ENCODE results near the gene SELP. TPM values are rescaled to one million over a fixed set of nuclear protein-coding genes. Genes with fewer than 3 reads are reported as not detected.
"Not testable (repeated sequence)": the region's sequence is repeated elsewhere in the genome, so short reads cannot be mapped to it uniquely, and the experiment has no call there.

The SELP gene
- total and polyA plus RNA-seq, 8 donors = 0.58 to 17.9 (median 2.5) TPM

DNA sequence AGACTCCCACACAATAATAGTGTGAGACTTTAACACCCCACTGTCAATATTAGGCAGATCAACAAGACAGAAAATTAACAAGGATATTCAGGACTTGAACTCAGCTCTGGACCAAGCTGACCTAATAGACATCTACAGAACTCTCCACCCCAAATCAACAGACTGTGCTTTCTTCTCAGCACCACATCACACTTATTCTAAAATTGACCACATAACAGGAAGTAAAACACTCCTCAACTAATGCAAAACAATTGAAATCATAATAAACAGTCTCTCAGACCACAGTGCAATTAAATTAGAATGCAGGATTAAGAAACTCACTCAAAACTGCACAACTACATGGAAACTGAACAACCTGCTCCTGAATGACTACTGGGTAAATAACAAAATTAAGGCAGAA is 28.9 kb upstream of the SELP start:
- H3K4me1 ChIP-seq; intact Hi-C loops (cut with DNase I; ENCODE audit: low total_unique reads); H3K36me3 ChIP-seq; H3K9me3 ChIP-seq; H3K27ac ChIP-seq; H3K4me3 ChIP-seq; DNase-seq: not testable (repeated sequence)
- peaks cover 0 to 13% (median 0%) of the 10 kb centered on the region in 3 donors for H3K27me3 ChIP-seq

DNA sequence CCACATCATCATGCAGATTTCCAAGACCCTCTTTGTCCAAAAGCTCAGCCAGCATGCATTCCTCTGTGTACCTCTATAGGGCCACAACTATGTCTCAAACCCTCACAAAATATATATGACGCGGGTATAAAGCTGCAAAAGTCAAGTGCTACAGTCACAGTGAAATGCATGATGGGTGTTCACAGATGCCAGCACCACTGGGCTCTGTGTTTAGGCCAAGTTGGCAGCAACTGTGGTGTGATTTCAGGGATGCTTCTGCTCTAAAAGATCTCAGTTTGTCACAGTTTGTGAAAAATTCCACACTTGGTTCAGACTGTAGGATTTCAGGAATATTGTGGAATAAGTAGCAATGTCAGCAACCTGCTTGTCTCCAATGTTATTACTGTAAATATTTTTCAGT is 23.9 kb upstream of the SELP start:
- Histone ChIP-seq H3K9me3 (no peaks in the 10 kb centered on the region), H3K4me3 (no peak overlapping the region), H3K4me1 (no peaks in the 10 kb centered on the region), H3K27me3 (peaks cover 0 to 13% (median 0%) of the 10 kb centered on the region in 3 donors), H3K36me3 (no peaks in the 10 kb centered on the region), H3K27ac (no peak overlapping the region)
- TF ChIP-seq EP300 (IDR thresholded peaks at IDR 0.05) (no peak), POLR2AphosphoS5 (IDR thresholded peaks at IDR 0.05) (no peak), POLR2A (IDR thresholded peaks at IDR 0.05) (no peak)
- TF ChIP-seq, protein P1, sequence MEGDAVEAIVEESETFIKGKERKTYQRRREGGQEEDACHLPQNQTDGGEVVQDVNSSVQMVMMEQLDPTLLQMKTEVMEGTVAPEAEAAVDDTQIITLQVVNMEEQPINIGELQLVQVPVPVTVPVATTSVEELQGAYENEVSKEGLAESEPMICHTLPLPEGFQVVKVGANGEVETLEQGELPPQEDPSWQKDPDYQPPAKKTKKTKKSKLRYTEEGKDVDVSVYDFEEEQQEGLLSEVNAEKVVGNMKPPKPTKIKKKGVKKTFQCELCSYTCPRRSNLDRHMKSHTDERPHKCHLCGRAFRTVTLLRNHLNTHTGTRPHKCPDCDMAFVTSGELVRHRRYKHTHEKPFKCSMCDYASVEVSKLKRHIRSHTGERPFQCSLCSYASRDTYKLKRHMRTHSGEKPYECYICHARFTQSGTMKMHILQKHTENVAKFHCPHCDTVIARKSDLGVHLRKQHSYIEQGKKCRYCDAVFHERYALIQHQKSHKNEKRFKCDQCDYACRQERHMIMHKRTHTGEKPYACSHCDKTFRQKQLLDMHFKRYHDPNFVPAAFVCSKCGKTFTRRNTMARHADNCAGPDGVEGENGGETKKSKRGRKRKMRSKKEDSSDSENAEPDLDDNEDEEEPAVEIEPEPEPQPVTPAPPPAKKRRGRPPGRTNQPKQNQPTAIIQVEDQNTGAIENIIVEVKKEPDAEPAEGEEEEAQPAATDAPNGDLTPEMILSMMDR (IDR thresholded peaks at IDR 0.05) = no peak
- 91 to 98% (median 96%) methylated on average over 2 of the region's 2 CpGs for WGBS, 5 donors
- intact Hi-C loops (cut with DNase I; ENCODE audit: low total_unique reads) = no loop called here
- DNase-seq = no peak

DNA sequence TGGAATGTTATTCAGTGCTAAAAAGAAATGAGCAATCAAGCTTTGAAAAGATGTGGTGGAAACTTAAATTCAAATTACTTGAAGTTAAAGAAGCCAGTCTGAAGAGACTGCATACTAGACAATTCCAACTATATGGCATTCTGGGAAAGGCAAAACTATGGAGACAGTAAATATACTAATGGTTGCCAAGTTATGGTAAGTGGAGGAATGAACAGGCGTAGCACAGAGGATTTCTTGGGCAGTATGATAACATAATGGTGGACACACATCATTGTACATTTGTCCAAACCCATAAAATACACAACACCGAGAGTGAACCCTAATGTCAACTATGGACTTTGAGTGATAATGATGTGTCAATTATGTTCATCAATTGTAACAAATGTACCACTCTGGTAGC is 21.1 kb upstream of the SELP start:
- TF ChIP-seq EP300 (IDR thresholded peaks at IDR 0.05) = no peak
- TF ChIP-seq, protein P1 (IDR thresholded peaks at IDR 0.05) = no peak
- no peak for TF ChIP-seq POLR2A (IDR thresholded peaks at IDR 0.05)
- no peak for TF ChIP-seq POLR2AphosphoS5 (IDR thresholded peaks at IDR 0.05)
- WGBS, 5 donors = 66 to 73% (median 69%) methylated on average over 2 of the region's 2 CpGs
- intact Hi-C loops (cut with DNase I; ENCODE audit: low total_unique reads) = no loop called here

DNA sequence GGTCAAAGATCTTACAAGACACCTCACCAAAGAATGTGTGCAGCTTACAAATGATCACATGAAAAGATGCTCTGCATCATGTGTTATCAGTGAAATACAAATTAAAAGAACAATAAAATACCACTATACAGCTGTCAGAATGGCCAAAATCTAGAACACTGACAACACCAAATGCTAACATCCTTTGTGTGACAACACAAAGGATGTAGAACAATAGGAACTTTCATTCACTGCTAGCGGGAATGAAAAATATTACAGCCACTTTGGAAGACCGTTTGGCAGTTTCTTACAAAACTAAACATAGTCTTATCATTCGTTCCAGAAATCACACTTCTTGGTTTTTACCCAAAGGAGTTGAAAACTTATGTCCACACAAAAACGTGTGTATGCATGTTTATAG is 20.6 kb upstream of the SELP start:
- Histone ChIP-seq H3K36me3 (no peaks in the 10 kb centered on the region), H3K9me3 (no peaks in the 10 kb centered on the region), H3K4me3 (no peak overlapping the region), H3K27me3 (no peaks in the 10 kb centered on the region), H3K4me1 (no peaks in the 10 kb centered on the region), H3K27ac (no peak overlapping the region)
- intact Hi-C loops (cut with DNase I; ENCODE audit: low total_unique reads) = no loop called here
- 41 to 54% (median 41%) methylated on average over 4 of the region's 4 CpGs for WGBS, 5 donors
- no peak for DNase-seq
- no peak for TF ChIP-seq POLR2AphosphoS5 (IDR thresholded peaks at IDR 0.05)
- no peak for TF ChIP-seq EP300 (IDR thresholded peaks at IDR 0.05)
- TF ChIP-seq, protein P1 (IDR thresholded peaks at IDR 0.05) = no peak
- TF ChIP-seq POLR2A (IDR thresholded peaks at IDR 0.05) = no peak

More for the DNA sequence above, 21.1 kb upstream of the SELP start:
- Histone ChIP-seq H3K4me1 (no peaks in the 10 kb centered on the region), H3K36me3 (no peaks in the 10 kb centered on the region), H3K27me3 (peaks cover 0 to 4% (median 0%) of the 10 kb centered on the region in 3 donors), H3K9me3 (no peaks in the 10 kb centered on the region), H3K27ac (no peak overlapping the region), H3K4me3 (no peak overlapping the region)
- no peak for DNase-seq

DNA sequence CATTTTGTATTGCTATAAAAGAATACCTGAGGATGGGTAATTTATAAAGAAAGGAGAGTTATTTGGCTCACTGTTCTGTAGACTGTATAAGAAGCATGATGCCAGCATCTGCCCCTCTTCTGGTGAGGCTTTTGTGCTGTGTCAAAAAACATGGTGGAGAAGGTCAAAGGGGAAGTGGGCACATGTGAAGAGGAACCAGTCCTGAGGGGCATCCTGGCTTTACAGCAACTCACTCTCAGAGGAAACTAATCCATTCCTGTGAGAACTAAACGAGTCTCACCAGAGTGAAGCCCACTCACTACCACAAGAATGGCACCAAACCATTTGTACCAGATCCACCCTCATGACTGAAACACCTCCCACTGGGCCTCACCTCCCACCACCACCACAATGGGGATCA is 18.8 kb upstream of the SELP start:
- peak in 1 of 2 donors; percentile 6 for DNase-seq
- H3K36me3 ChIP-seq = no peaks in the 10 kb centered on the region
- intact Hi-C loops (cut with DNase I; ENCODE audit: low total_unique reads) = no loop called here
- H3K4me3 ChIP-seq = no peak overlapping the region
- H3K27me3 ChIP-seq = no peaks in the 10 kb centered on the region
- no peaks in the 10 kb centered on the region for H3K9me3 ChIP-seq
- TF ChIP-seq POLR2AphosphoS5 (IDR thresholded peaks at IDR 0.05) (no peak), POLR2A (IDR thresholded peaks at IDR 0.05) (no peak), EP300 (IDR thresholded peaks at IDR 0.05) (no peak)
- TF ChIP-seq, protein P1 (IDR thresholded peaks at IDR 0.05) = no peak
- no peaks in the 10 kb centered on the region for H3K4me1 ChIP-seq
- H3K27ac ChIP-seq = no peak overlapping the region
- WGBS, 5 donors = 38 to 50% (median 46%) methylated on average over 1 of the region's 1 CpG

All from stomach (tissue), 9 donors.